Neural progenitor cell (in vitro differentiated cells): ENCODE results near the gene UCMA. TPM values are rescaled to one million over a fixed set of nuclear protein-coding genes. Genes with fewer than 3 reads are reported as not detected.

ENCODE experiments used
- DNase-seq: peaks from one replicate; pipeline ENCODE4 v3.0.0-alpha.2; 2016; ENCODE audit warnings: low spot score
- H2AFZ ChIP-seq: fragments of 200-600 bp; sonication (generic); replicated peaks from 2 replicates; pipeline ENCODE4 v1.6.1; 2016; ENCODE audit warnings: antibody characterized with exemption
- H3F3A ChIP-seq: fragments of 200-600 bp; sonication (generic); 2 replicates; pipeline ENCODE4 v1.6.1; 2016; ENCODE audit warnings: antibody characterized with exemption, low read depth
- H3K27ac ChIP-seq: fragments of 200-600 bp; sonication (generic); 2 replicates; pipeline ENCODE4 v1.5.1; 2016; ENCODE audit warnings: mild to moderate bottlenecking
- H3K27me3 ChIP-seq: fragments of 200-600 bp; sonication (generic); 2 replicates; pipeline ENCODE4 v1.6.1; 2016; ENCODE audit warnings: mild to moderate bottlenecking, moderate library complexity
- H3K36me3 ChIP-seq: fragments of 200-600 bp; sonication (generic); 2 replicates; pipeline ENCODE4 v1.5.1; 2016
- H3K4me1 ChIP-seq: fragments of 200-600 bp; sonication (generic); 2 replicates; pipeline ENCODE4 v1.6.1; 2016; ENCODE audit warnings: mixed run types
- H3K4me2 ChIP-seq: fragments of 200-600 bp; sonication (generic); 2 replicates; pipeline ENCODE4 v1.6.1; 2016
- H3K4me3 ChIP-seq: fragments of 200-600 bp; sonication (generic); 2 replicates; pipeline ENCODE4 v1.5.1; 2016
- H3K79me2 ChIP-seq: fragments of 200-600 bp; sonication (generic); 2 replicates; pipeline ENCODE4 v1.6.1; 2016; ENCODE audit warnings: low read depth
- H3K9ac ChIP-seq: fragments of 200-600 bp; sonication (generic); 2 replicates; pipeline ENCODE4 v1.6.1; 2016
- H3K9me3 ChIP-seq: fragments of 200-600 bp; sonication (generic); 2 replicates; pipeline ENCODE4 v1.5.1; 2016; ENCODE audit warnings: low read depth
- H4K20me1 ChIP-seq: fragments of 200-600 bp; sonication (generic); 2 replicates; pipeline ENCODE4 v1.6.1; 2016; ENCODE audit warnings: low read depth
- H3K27ac Mint-ChIP-seq: 3 replicates; pipeline ENCODE4 v1.8.0; 2021; ENCODE audit warnings: mixed read lengths
- H3K27me3 Mint-ChIP-seq: 2 replicates; pipeline ENCODE4 v1.8.0; 2022; ENCODE audit warnings: low read depth, mild to moderate bottlenecking, inconsistent platforms, moderate library complexity, mixed read lengths; ENCODE audit not compliant: insufficient read depth
- H3K36me3 Mint-ChIP-seq: 3 replicates; pipeline ENCODE4 v1.8.0; 2021; ENCODE audit warnings: mixed read lengths
- H3K4me1 Mint-ChIP-seq: 3 replicates; pipeline ENCODE4 v1.8.0; 2021; ENCODE audit warnings: mixed read lengths
- H3K4me3 Mint-ChIP-seq: 3 replicates; pipeline ENCODE4 v1.8.0; 2021; ENCODE audit warnings: mild to moderate bottlenecking, moderate library complexity, mixed read lengths
- H3K9me3 Mint-ChIP-seq: 3 replicates; pipeline ENCODE4 v1.8.0; 2020; ENCODE audit warnings: mixed read lengths
- EZH2 ChIP-seq: fragments of 200-600 bp; sonication (generic); IDR thresholded peaks from 2 replicates; pipeline ENCODE4 v1.6.1; 2017; ENCODE audit warnings: antibody characterized with exemption, mild to moderate bottlenecking, moderate library complexity
- EZH2phosphoT487 ChIP-seq: fragments of 200-600 bp; sonication (generic); IDR thresholded peaks from 2 replicates; pipeline ENCODE4 v1.6.1; 2017; ENCODE audit warnings: antibody characterized with exemption
- total RNA-seq: library from RNA; depleted of rRNA; stranded (reverse); fragments of >200 nt; gene quantifications from 2 replicates; pipeline ENCODE4 v1.2.3, GENCODE V29; 2015; ENCODE audit warnings: low replicate concordance
- TF ChIP-seq, protein P1 (sequence below): fragments of 200-600 bp; sonication (generic); IDR thresholded peaks from 2 replicates; pipeline ENCODE4 v1.5.1; 2017; ENCODE audit warnings: antibody characterized with exemption, mild to moderate bottlenecking

Gene UCMA
- total RNA-seq, 1 donor from 2014 or later, result not detected

DNA sequence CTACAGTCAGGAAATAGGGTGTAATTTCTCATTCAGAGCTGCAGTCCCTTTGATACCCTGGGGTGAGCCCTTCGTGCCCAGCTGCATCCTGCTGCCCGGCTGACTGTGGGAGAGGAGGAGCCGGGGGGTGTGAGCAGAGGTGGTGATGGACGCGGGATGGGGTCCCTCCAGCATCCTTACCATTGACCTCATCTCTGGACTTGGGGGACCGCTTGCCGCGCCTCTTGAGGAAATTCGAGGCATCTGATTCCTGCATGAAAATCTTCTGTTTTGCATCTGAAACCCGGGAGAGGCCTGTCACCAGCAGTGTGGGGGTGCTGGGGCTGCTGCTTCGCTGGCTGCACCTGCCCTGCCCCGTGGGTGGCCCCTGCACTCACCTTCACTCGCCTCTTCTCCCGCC is 816 bp downstream of the UCMA start:
- no peak overlapping the region for H3K27ac ChIP-seq
- no peaks in the 10 kb centered on the region for H3K27me3 ChIP-seq
- Mint-ChIP-seq H3K27me3 (peaks cover 14% of the 10 kb centered on the region), H3K4me1 (peaks cover 3% of the 10 kb centered on the region), H3K27ac (peak overlapping the region; percentile 20), H3K4me3 (no peak overlapping the region), H3K9me3 (no peaks in the 10 kb centered on the region), H3K36me3 (no peaks in the 10 kb centered on the region)
- no peak overlapping the region for H2AFZ ChIP-seq
- no peak overlapping the region for H3K4me3 ChIP-seq
- H3K4me2 ChIP-seq, result no peak overlapping the region
- no peaks in the 10 kb centered on the region for H3K9me3 ChIP-seq
- H4K20me1 ChIP-seq, result no peaks in the 10 kb centered on the region
- DNase-seq, result no peak
- H3K9ac ChIP-seq, result no peak overlapping the region
- H3K4me1 ChIP-seq, result no peaks in the 10 kb centered on the region
- H3F3A ChIP-seq, result no peaks in the 10 kb centered on the region
- H3K79me2 ChIP-seq, result no peaks in the 10 kb centered on the region
- H3K36me3 ChIP-seq, result no peaks in the 10 kb centered on the region
- TF ChIP-seq, protein P1, sequence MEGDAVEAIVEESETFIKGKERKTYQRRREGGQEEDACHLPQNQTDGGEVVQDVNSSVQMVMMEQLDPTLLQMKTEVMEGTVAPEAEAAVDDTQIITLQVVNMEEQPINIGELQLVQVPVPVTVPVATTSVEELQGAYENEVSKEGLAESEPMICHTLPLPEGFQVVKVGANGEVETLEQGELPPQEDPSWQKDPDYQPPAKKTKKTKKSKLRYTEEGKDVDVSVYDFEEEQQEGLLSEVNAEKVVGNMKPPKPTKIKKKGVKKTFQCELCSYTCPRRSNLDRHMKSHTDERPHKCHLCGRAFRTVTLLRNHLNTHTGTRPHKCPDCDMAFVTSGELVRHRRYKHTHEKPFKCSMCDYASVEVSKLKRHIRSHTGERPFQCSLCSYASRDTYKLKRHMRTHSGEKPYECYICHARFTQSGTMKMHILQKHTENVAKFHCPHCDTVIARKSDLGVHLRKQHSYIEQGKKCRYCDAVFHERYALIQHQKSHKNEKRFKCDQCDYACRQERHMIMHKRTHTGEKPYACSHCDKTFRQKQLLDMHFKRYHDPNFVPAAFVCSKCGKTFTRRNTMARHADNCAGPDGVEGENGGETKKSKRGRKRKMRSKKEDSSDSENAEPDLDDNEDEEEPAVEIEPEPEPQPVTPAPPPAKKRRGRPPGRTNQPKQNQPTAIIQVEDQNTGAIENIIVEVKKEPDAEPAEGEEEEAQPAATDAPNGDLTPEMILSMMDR, result no peak
- TF ChIP-seq EZH2 (no peak), EZH2phosphoT487 (no peak)

DNA sequence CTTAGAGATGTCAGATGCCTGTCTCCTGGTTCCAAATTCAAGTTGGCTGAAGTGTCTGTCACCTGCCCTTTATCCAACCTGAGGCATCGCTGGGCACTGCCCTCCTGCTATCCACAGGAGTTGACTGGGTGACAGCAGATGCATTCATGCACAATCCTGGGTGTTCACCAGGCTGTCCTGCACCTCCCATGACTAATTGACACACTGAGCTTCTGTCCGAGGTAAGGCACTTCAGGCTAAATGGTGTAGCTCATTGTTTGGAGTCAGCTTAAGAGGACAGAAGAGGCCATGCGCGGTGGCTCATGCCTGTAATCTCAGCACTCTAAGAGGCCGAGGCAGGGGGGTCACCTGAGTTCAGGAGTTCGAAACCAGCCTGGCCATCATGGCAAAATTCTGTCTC is 2.4 kb downstream of the UCMA start:
- Histone ChIP-seq H3K4me3 (no peak overlapping the region), H3K9me3 (no peaks in the 10 kb centered on the region), H3K27ac (no peak overlapping the region), H3K9ac (no peak overlapping the region), H3F3A (no peaks in the 10 kb centered on the region), H3K4me1 (no peaks in the 10 kb centered on the region), H3K79me2 (no peaks in the 10 kb centered on the region), H3K36me3 (no peaks in the 10 kb centered on the region), H4K20me1 (no peaks in the 10 kb centered on the region), H2AFZ (no peak overlapping the region), H3K4me2 (no peak overlapping the region), H3K27me3 (no peaks in the 10 kb centered on the region)
- TF ChIP-seq, protein P1, result no peak
- TF ChIP-seq EZH2phosphoT487, result no peak
- no peak for TF ChIP-seq EZH2
- no peaks in the 10 kb centered on the region for H3K36me3 Mint-ChIP-seq
- H3K4me1 Mint-ChIP-seq, result peaks cover 3% of the 10 kb centered on the region
- peaks cover 16% of the 10 kb centered on the region for H3K27me3 Mint-ChIP-seq
- no peak overlapping the region for H3K4me3 Mint-ChIP-seq
- no peak for DNase-seq
- H3K27ac Mint-ChIP-seq, result no peak overlapping the region
- no peaks in the 10 kb centered on the region for H3K9me3 Mint-ChIP-seq

DNA sequence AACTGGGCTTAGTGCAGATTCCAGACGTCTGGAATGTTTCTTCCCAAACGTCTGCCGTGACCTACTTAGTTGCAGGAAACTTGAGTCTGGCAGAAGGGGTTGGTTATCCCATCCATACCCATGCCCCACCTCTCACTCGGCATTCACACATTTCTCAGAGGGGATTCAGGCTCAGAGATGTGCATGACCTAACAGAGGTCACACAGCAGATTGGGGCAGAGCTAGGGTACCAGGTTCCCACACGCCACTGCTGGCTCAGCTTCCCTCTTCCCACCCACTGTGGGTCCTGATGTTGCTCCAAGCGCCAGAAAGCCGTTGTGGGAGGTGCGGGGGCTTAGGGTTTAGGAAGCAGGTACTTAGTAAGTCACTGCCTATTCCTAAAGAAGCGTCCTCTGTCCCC is 3.0 kb downstream of the UCMA start:
- H3K4me1 ChIP-seq, result no peaks in the 10 kb centered on the region
- H3K27me3 Mint-ChIP-seq, result peaks cover 13% of the 10 kb centered on the region
- H3K9ac ChIP-seq, result no peak overlapping the region
- no peaks in the 10 kb centered on the region for H3K9me3 Mint-ChIP-seq
- H3K36me3 ChIP-seq, result no peaks in the 10 kb centered on the region
- H3K36me3 Mint-ChIP-seq, result no peaks in the 10 kb centered on the region
- H2AFZ ChIP-seq, result no peak overlapping the region
- DNase-seq, result no peak
- TF ChIP-seq, protein P1, result no peak
- TF ChIP-seq EZH2phosphoT487 (no peak), EZH2 (no peak)
- H3K4me3 Mint-ChIP-seq, result no peak overlapping the region
- no peaks in the 10 kb centered on the region for H3K79me2 ChIP-seq
- H3K27ac Mint-ChIP-seq, result no peak overlapping the region
- H3K27me3 ChIP-seq, result no peaks in the 10 kb centered on the region
- H4K20me1 ChIP-seq, result no peaks in the 10 kb centered on the region
- no peaks in the 10 kb centered on the region for H3K9me3 ChIP-seq
- H3K4me2 ChIP-seq, result no peak overlapping the region
- H3K27ac ChIP-seq, result no peak overlapping the region
- no peak overlapping the region for H3K4me3 ChIP-seq
- H3K4me1 Mint-ChIP-seq, result peaks cover 3% of the 10 kb centered on the region
- H3F3A ChIP-seq, result no peaks in the 10 kb centered on the region

DNA sequence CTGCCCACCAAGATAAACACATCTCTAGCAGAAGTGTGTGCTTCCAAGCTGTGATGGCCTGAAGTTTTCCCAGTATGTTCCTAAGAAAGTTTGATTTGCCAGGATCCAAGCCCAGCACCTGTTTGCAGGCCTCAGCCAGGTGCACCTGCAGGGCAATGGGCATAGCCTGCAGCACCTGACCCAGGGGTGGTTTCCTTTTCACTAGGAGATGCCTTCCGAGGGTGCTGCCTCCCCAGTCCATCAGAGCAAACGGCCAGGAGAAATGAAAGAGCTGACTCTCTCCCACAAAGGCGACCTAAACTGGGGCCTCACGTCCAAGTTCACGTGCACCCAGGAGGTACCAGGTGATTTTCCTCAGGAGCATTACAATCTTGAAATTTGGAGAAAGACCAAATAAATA is 7.1 kb downstream of the UCMA start:
- no peak overlapping the region for H3K4me3 ChIP-seq
- H3K9me3 ChIP-seq, result no peaks in the 10 kb centered on the region
- peaks cover 4% of the 10 kb centered on the region for H3K4me1 Mint-ChIP-seq
- H3K27me3 ChIP-seq, result no peaks in the 10 kb centered on the region
- no peaks in the 10 kb centered on the region for H3K9me3 Mint-ChIP-seq
- H3K27me3 Mint-ChIP-seq, result peaks cover 5% of the 10 kb centered on the region
- H3K79me2 ChIP-seq, result no peaks in the 10 kb centered on the region
- H3K36me3 ChIP-seq, result no peaks in the 10 kb centered on the region
- no peaks in the 10 kb centered on the region for H4K20me1 ChIP-seq
- no peaks in the 10 kb centered on the region for H3K4me1 ChIP-seq
- H3K4me2 ChIP-seq, result no peak overlapping the region
- TF ChIP-seq EZH2phosphoT487, result no peak
- TF ChIP-seq, protein P1, result no peak
- no peak for TF ChIP-seq EZH2
- no peaks in the 10 kb centered on the region for H3F3A ChIP-seq
- H3K27ac Mint-ChIP-seq, result no peak overlapping the region
- no peak overlapping the region for H3K4me3 Mint-ChIP-seq
- no peak for DNase-seq
- no peak overlapping the region for H3K27ac ChIP-seq
- no peak overlapping the region for H3K9ac ChIP-seq
- H3K36me3 Mint-ChIP-seq, result no peaks in the 10 kb centered on the region
- H2AFZ ChIP-seq, result no peak overlapping the region
